GM12878 (cell line): ENCODE results near the gene ETV6. TPM values are rescaled to one million over a fixed set of nuclear protein-coding genes. Genes with fewer than 3 reads are reported as not detected.
A peak's percentile ranks its signal among the peaks of the same experiment; 100 is the strongest.

Experiments
- BACH1 ChIP-seq: fragments of 450-650 bp; IDR thresholded peaks from 2 replicates; pipeline ENCODE4 v1.6.1; 2017; ENCODE audit warnings: mild to moderate bottlenecking, borderline replicate concordance
- CBX5 ChIP-seq: sonication (generic); IDR thresholded peaks from 2 replicates; pipeline ENCODE4 v1.6.1; 2016; ENCODE audit warnings: low read depth, moderate library complexity, mild to moderate bottlenecking, inconsistent platforms
- CHD1 ChIP-seq: IDR thresholded peaks from 2 replicates; pipeline ENCODE4 v1.6.1; 2012; ENCODE audit warnings: low read depth, low read length, improper control_type of control experiment
- GABPA ChIP-seq: IDR thresholded peaks from 2 replicates; pipeline ENCODE4 v1.6.1; 2014; ENCODE audit warnings: antibody characterized with exemption, low read depth, mild to moderate bottlenecking, inconsistent platforms
- HDGF ChIP-seq: fragments of 450-650 bp; IDR thresholded peaks from 2 replicates; pipeline ENCODE4 v1.6.1; 2016; ENCODE audit warnings: antibody characterized with exemption
- JUND ChIP-seq: IDR thresholded peaks from 2 replicates; pipeline ENCODE4 v1.6.1; 2012; ENCODE audit warnings: low read depth, mild to moderate bottlenecking, low read length, improper control_type of control experiment, moderate library complexity
- KAT2A ChIP-seq: conservative IDR thresholded peaks from 2 replicates; pipeline ENCODE4 v1.6.1; 2011; ENCODE audit warnings: low read depth, low read length; ENCODE audit not compliant: control insufficient read depth
- MTA3 ChIP-seq: IDR thresholded peaks from 2 replicates; pipeline ENCODE4 v1.6.1; 2012; ENCODE audit warnings: low read length, inconsistent platforms, borderline replicate concordance
- PML ChIP-seq: IDR thresholded peaks from 2 replicates; pipeline ENCODE4 v1.6.1; 2012; ENCODE audit warnings: low read length, inconsistent platforms
- SIN3A ChIP-seq: IDR thresholded peaks from 2 replicates; pipeline ENCODE4 v1.6.1; 2012; ENCODE audit warnings: low read depth, low read length, improper control_type of control experiment
- SIX5 ChIP-seq: IDR thresholded peaks from 2 replicates; pipeline ENCODE4 v1.6.1; 2011; ENCODE audit warnings: mild to moderate bottlenecking, low read depth, low read length, moderate library complexity; ENCODE audit not compliant: severe bottlenecking
- SMAD1 ChIP-seq: fragments of 450-650 bp; IDR thresholded peaks from 2 replicates; pipeline ENCODE4 v1.6.1; 2018; ENCODE audit warnings: mild to moderate bottlenecking, low read depth; ENCODE audit not compliant: partially characterized antibody
- SREBF1 ChIP-seq: IDR thresholded peaks from 2 replicates; pipeline ENCODE4 v1.6.1; 2012; ENCODE audit warnings: mild to moderate bottlenecking, low read length
- ZNF207 ChIP-seq: fragments of 450-650 bp; IDR thresholded peaks from 2 replicates; pipeline ENCODE4 v1.6.1; 2014; ENCODE audit warnings: antibody characterized with exemption, mild to moderate bottlenecking, borderline replicate concordance
- polyA plus RNA-seq, 11 experiments: library from polyadenylated mRNA; depleted of rRNA in 4 of 11; unstranded in 6 of 11; stranded (reverse) in 5 of 11; fragments of >200 nt; fragmentation: Nextera tagmentation in 4 of 11; fragmentation: Illumina TruSeq in 1 of 11; extraction: Ambion mirVana in 4 of 11; extraction: Trizol in 1 of 11; gene quantifications; 1 replicate in 1 of 11; 2 replicates in 10 of 11; pipeline versions ENCODE4 v1.2.1 to v1.2.3, GENCODE V29; 2011 to 2016; ENCODE audit warnings: inconsistent platforms in 2 of 11, missing spikeins in 2 of 11, low read depth in 1 of 11
- total RNA-seq, 4 experiments: library from RNA; depleted of rRNA in 3 of 4; stranded (reverse); fragments of >200 nt in 3 of 4; fragmentation: Illumina TruSeq in 1 of 4; extraction: Trizol in 1 of 4; gene quantifications; 2 replicates each; pipeline versions ENCODE4 v1.2.1 to v1.2.3, GENCODE V29; 2013 to 2021
- TF ChIP-seq, protein P1 (sequence below): IDR thresholded peaks from 2 replicates; pipeline ENCODE4 v1.6.1; 2012; ENCODE audit warnings: low read depth, low read length, improper control_type of control experiment
- TF ChIP-seq, protein P2 (sequence below): IDR thresholded peaks from 2 replicates; pipeline ENCODE4 v1.6.1; 2012; ENCODE audit warnings: mild to moderate bottlenecking, low read depth, low read length
- TF ChIP-seq, protein P3 (sequence below): IDR thresholded peaks from 2 replicates; pipeline ENCODE4 v1.6.1; 2011; ENCODE audit warnings: mild to moderate bottlenecking, low read depth, low read length, moderate library complexity; ENCODE audit not compliant: insufficient replicate concordance
- TF ChIP-seq, protein P4 (sequence below): fragments of 450-650 bp; IDR thresholded peaks from 2 replicates; pipeline ENCODE4 v1.6.1; 2018; ENCODE audit warnings: mild to moderate bottlenecking, low read depth, moderate library complexity; ENCODE audit not compliant: partially characterized antibody

The ETV6 gene
- total and polyA plus RNA-seq, 10 of the 15 experiments (the other 5 are each of a cell fraction or from before 2014, with no cell fraction given): 6.6 to 74.8 (median 24.6) TPM

DNA sequence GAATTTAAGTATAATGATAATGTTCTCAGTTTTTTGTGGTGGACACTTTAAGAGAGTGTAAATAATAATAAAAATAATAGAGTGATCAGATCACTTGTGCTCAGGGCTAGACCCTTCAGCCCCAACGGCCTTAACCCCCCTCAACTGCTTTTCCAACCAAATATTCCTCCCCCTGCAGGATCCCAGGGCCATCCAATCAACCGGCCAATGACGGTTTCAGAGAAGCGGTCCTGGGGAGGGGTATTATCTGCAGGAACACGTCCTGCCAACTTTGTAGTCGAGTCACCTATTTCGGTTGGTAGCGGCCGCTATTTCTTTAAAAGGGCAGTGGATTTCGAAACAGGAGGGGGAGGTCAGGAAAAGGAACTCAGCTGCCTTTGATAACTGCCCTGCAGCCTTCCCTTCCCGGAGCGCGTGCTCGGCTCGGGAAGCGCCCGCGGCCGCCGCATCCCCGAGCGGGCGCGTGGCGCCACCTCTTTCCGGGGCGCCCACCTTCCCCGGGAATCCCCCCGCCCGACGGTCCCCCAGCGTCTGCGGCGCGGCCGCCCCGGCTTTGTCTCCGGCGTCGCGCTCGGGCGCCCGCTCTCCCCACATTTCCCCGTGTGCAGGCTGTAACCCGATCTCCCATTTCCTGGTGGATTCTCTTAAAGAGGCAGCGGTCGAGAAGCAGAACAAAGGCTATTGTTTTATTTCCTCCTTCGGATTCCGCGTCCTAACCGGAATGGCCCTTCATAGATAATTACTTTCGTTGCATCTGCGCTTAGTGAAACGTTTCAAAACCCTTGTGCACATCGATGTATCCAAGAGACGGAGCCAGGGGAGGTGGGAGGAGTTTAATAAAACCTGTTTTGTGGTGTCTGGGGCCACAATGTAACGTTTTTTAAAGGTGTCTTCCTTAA, 711 bp upstream of the ETV6 start (continued):
- TF ChIP-seq, protein P1, sequence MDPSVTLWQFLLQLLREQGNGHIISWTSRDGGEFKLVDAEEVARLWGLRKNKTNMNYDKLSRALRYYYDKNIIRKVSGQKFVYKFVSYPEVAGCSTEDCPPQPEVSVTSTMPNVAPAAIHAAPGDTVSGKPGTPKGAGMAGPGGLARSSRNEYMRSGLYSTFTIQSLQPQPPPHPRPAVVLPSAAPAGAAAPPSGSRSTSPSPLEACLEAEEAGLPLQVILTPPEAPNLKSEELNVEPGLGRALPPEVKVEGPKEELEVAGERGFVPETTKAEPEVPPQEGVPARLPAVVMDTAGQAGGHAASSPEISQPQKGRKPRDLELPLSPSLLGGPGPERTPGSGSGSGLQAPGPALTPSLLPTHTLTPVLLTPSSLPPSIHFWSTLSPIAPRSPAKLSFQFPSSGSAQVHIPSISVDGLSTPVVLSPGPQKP: no peak
- TF ChIP-seq BACH1 (peak; percentile 31; the same call in 1 of the 2 replicates), PML (peak; percentile 93), ZNF207 (0 out of 2 replicates have a peak, but pooled peaks have one; percentile 41), SMAD1 (peak; percentile 53), CHD1 (no peak), SIN3A (peak; percentile 53; the same call in 1 of the 2 replicates), JUND (0 out of 2 replicates have a peak, but pooled peaks have one; percentile 16), MTA3 (no peak; the same call in 1 of the 2 replicates), CBX5 (no peak), HDGF (no peak), GABPA (no peak), SREBF1 (0 out of 2 replicates have a peak, but pooled peaks have one; percentile 25), KAT2A (no peak), SIX5 (peak; percentile 55)
- TF ChIP-seq, protein P2, sequence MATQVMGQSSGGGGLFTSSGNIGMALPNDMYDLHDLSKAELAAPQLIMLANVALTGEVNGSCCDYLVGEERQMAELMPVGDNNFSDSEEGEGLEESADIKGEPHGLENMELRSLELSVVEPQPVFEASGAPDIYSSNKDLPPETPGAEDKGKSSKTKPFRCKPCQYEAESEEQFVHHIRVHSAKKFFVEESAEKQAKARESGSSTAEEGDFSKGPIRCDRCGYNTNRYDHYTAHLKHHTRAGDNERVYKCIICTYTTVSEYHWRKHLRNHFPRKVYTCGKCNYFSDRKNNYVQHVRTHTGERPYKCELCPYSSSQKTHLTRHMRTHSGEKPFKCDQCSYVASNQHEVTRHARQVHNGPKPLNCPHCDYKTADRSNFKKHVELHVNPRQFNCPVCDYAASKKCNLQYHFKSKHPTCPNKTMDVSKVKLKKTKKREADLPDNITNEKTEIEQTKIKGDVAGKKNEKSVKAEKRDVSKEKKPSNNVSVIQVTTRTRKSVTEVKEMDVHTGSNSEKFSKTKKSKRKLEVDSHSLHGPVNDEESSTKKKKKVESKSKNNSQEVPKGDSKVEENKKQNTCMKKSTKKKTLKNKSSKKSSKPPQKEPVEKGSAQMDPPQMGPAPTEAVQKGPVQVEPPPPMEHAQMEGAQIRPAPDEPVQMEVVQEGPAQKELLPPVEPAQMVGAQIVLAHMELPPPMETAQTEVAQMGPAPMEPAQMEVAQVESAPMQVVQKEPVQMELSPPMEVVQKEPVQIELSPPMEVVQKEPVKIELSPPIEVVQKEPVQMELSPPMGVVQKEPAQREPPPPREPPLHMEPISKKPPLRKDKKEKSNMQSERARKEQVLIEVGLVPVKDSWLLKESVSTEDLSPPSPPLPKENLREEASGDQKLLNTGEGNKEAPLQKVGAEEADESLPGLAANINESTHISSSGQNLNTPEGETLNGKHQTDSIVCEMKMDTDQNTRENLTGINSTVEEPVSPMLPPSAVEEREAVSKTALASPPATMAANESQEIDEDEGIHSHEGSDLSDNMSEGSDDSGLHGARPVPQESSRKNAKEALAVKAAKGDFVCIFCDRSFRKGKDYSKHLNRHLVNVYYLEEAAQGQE: no peak
- TF ChIP-seq, protein P3, sequence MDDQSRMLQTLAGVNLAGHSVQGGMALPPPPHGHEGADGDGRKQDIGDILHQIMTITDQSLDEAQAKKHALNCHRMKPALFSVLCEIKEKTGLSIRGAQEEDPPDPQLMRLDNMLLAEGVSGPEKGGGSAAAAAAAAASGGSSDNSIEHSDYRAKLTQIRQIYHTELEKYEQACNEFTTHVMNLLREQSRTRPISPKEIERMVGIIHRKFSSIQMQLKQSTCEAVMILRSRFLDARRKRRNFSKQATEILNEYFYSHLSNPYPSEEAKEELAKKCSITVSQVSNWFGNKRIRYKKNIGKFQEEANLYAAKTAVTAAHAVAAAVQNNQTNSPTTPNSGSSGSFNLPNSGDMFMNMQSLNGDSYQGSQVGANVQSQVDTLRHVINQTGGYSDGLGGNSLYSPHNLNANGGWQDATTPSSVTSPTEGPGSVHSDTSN: no peak
- TF ChIP-seq, protein P4, sequence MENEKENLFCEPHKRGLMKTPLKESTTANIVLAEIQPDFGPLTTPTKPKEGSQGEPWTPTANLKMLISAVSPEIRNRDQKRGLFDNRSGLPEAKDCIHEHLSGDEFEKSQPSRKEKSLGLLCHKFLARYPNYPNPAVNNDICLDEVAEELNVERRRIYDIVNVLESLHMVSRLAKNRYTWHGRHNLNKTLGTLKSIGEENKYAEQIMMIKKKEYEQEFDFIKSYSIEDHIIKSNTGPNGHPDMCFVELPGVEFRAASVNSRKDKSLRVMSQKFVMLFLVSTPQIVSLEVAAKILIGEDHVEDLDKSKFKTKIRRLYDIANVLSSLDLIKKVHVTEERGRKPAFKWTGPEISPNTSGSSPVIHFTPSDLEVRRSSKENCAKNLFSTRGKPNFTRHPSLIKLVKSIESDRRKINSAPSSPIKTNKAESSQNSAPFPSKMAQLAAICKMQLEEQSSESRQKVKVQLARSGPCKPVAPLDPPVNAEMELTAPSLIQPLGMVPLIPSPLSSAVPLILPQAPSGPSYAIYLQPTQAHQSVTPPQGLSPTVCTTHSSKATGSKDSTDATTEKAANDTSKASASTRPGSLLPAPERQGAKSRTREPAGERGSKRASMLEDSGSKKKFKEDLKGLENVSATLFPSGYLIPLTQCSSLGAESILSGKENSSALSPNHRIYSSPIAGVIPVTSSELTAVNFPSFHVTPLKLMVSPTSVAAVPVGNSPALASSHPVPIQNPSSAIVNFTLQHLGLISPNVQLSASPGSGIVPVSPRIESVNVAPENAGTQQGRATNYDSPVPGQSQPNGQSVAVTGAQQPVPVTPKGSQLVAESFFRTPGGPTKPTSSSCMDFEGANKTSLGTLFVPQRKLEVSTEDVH: no peak
